Activated T-helper 17 cell treated with anti-CD3 and anti-CD28 coated beads, Interleukin-2, amount 50 U/mL, for 72 hours (primary cell): ENCODE data around the gene AFAP1. TPM values are rescaled to one million over a fixed set of nuclear protein-coding genes. Genes with fewer than 3 reads are reported as not detected.

Experiments
- ATAC-seq: fragments of 150-1000 bp; cut with Tn5 transposase; replicated peaks from 2 replicates; pipeline ENCODE4 v1.10.0; 2021; ENCODE audit warnings: mild to moderate bottlenecking, moderate library complexity
- H3K27ac Mint-ChIP-seq: one replicate; pipeline ENCODE4 v1.8.0; 2022; ENCODE audit warnings: mixed read lengths
- H3K27me3 Mint-ChIP-seq: one replicate; pipeline ENCODE4 v1.8.0; 2022; ENCODE audit warnings: mixed read lengths
- H3K36me3 Mint-ChIP-seq: one replicate; pipeline ENCODE4 v1.8.0; 2022; ENCODE audit warnings: low read depth, mild to moderate bottlenecking, mixed read lengths
- H3K4me1 Mint-ChIP-seq: one replicate; pipeline ENCODE4 v1.8.0; 2022; ENCODE audit warnings: mixed read lengths
- H3K4me3 Mint-ChIP-seq: one replicate; pipeline ENCODE4 v1.8.0; 2022; ENCODE audit warnings: mild to moderate bottlenecking, mixed read lengths
- H3K9me3 Mint-ChIP-seq: one replicate; pipeline ENCODE4 v1.8.0; 2022; ENCODE audit warnings: mixed read lengths
- total RNA-seq, 2 donors: library from RNA; stranded (reverse); gene quantifications; one replicate each; pipeline ENCODE4 v1.2.3, GENCODE V29; 2022

Gene AFAP1
- total RNA-seq, 2 donors from 2014 or later: 20.1 to 29.8 TPM

- H3K4me3 Mint-ChIP-seq: peak overlapping the region; percentile 69
- H3K4me1 Mint-ChIP-seq: peaks cover 68% of the 10 kb centered on the region
- H3K27me3 Mint-ChIP-seq: no peaks in the 10 kb centered on the region
- H3K36me3 Mint-ChIP-seq: peaks cover 22% of the 10 kb centered on the region
- no peaks in the 10 kb centered on the region for H3K9me3 Mint-ChIP-seq
- peak overlapping the region; percentile 89 for H3K27ac Mint-ChIP-seq
- ATAC-seq: no peak
Measured at GRCh38 chr4:7855731-7856130, 83.9 kb downstream of the AFAP1 start.

- H3K4me3 Mint-ChIP-seq: peak overlapping the region; percentile 69
- H3K27me3 Mint-ChIP-seq: no peaks in the 10 kb centered on the region
- no peaks in the 10 kb centered on the region for H3K9me3 Mint-ChIP-seq
- H3K4me1 Mint-ChIP-seq: peaks cover 77% of the 10 kb centered on the region
- peak; percentile 89 for ATAC-seq
- peak overlapping the region; percentile 89 for H3K27ac Mint-ChIP-seq
- H3K36me3 Mint-ChIP-seq: peaks cover 27% of the 10 kb centered on the region
Measured at GRCh38 chr4:7854697-7855370, 84.8 kb downstream of the AFAP1 start.

GRCh38 chr4:7854216-7854615 lies 85.4 kb downstream of the AFAP1 start:
- Mint-ChIP-seq H3K4me3 (peak overlapping the region; percentile 69), H3K36me3 (peaks cover 29% of the 10 kb centered on the region), H3K4me1 (peaks cover 81% of the 10 kb centered on the region), H3K9me3 (no peaks in the 10 kb centered on the region), H3K27ac (peak overlapping the region; percentile 89), H3K27me3 (no peaks in the 10 kb centered on the region)
- no peak for ATAC-seq

GRCh38 chr4:7853271-7853670 lies 86.4 kb downstream of the AFAP1 start:
- Mint-ChIP-seq H3K27me3 (no peaks in the 10 kb centered on the region), H3K36me3 (peaks cover 29% of the 10 kb centered on the region), H3K4me1 (peaks cover 76% of the 10 kb centered on the region), H3K9me3 (no peaks in the 10 kb centered on the region), H3K4me3 (peak overlapping the region; percentile 69), H3K27ac (peak overlapping the region; percentile 89)
- no peak for ATAC-seq

GRCh38 chr4:7852568-7853185 lies 87.0 kb downstream of the AFAP1 start:
- H3K27me3 Mint-ChIP-seq: no peaks in the 10 kb centered on the region
- H3K27ac Mint-ChIP-seq: peak overlapping the region; percentile 89
- peak; percentile 59 for ATAC-seq
- peaks cover 77% of the 10 kb centered on the region for H3K4me1 Mint-ChIP-seq
- H3K36me3 Mint-ChIP-seq: peaks cover 29% of the 10 kb centered on the region
- H3K4me3 Mint-ChIP-seq: peak overlapping the region; percentile 69
- no peaks in the 10 kb centered on the region for H3K9me3 Mint-ChIP-seq

GRCh38 chr4:7850489-7850888 lies 89.2 kb downstream of the AFAP1 start:
- peaks cover 24% of the 10 kb centered on the region for H3K36me3 Mint-ChIP-seq
- no peaks in the 10 kb centered on the region for H3K27me3 Mint-ChIP-seq
- peak overlapping the region; percentile 34 for H3K27ac Mint-ChIP-seq
- H3K4me3 Mint-ChIP-seq: peak overlapping the region; percentile 26
- ATAC-seq: no peak
- H3K9me3 Mint-ChIP-seq: no peaks in the 10 kb centered on the region
- H3K4me1 Mint-ChIP-seq: peaks cover 69% of the 10 kb centered on the region

GRCh38 chr4:7847206-7847605 lies 92.5 kb downstream of the AFAP1 start:
- no peaks in the 10 kb centered on the region for H3K27me3 Mint-ChIP-seq
- no peak overlapping the region for H3K4me3 Mint-ChIP-seq
- H3K9me3 Mint-ChIP-seq: no peaks in the 10 kb centered on the region
- no peak overlapping the region for H3K27ac Mint-ChIP-seq
- H3K4me1 Mint-ChIP-seq: peaks cover 56% of the 10 kb centered on the region
- peaks cover 27% of the 10 kb centered on the region for H3K36me3 Mint-ChIP-seq
- ATAC-seq: no peak

GRCh38 chr4:7845493-7846128 lies 94.0 kb downstream of the AFAP1 start:
- Mint-ChIP-seq H3K27ac (no peak overlapping the region), H3K27me3 (no peaks in the 10 kb centered on the region), H3K4me3 (no peak overlapping the region), H3K9me3 (no peaks in the 10 kb centered on the region), H3K4me1 (peaks cover 43% of the 10 kb centered on the region), H3K36me3 (peaks cover 42% of the 10 kb centered on the region)
- no peak for ATAC-seq

- peaks cover 45% of the 10 kb centered on the region for H3K36me3 Mint-ChIP-seq
- peaks cover 32% of the 10 kb centered on the region for H3K4me1 Mint-ChIP-seq
- H3K27me3 Mint-ChIP-seq: no peaks in the 10 kb centered on the region
- peak; percentile 80 for ATAC-seq
- H3K9me3 Mint-ChIP-seq: no peaks in the 10 kb centered on the region
- peak overlapping the region; percentile 37 for H3K4me3 Mint-ChIP-seq
- H3K27ac Mint-ChIP-seq: peak overlapping the region; percentile 18
Measured at GRCh38 chr4:7844594-7844991, 95.1 kb downstream of the AFAP1 start.

GRCh38 chr4:7843831-7844593 lies 95.6 kb downstream of the AFAP1 start:
- H3K4me3 Mint-ChIP-seq: peak overlapping the region; percentile 37
- no peaks in the 10 kb centered on the region for H3K27me3 Mint-ChIP-seq
- ATAC-seq: peak; percentile 78
- H3K4me1 Mint-ChIP-seq: peaks cover 31% of the 10 kb centered on the region
- H3K9me3 Mint-ChIP-seq: no peaks in the 10 kb centered on the region
- H3K36me3 Mint-ChIP-seq: peaks cover 47% of the 10 kb centered on the region
- peak overlapping the region; percentile 18 for H3K27ac Mint-ChIP-seq

GRCh38 chr4:7842384-7843279 lies 97.0 kb downstream of the AFAP1 start:
- Mint-ChIP-seq H3K4me3 (no peak overlapping the region), H3K27ac (no peak overlapping the region), H3K4me1 (peaks cover 27% of the 10 kb centered on the region), H3K27me3 (no peaks in the 10 kb centered on the region), H3K36me3 (peaks cover 54% of the 10 kb centered on the region), H3K9me3 (no peaks in the 10 kb centered on the region)
- ATAC-seq: no peak

- Mint-ChIP-seq H3K4me3 (no peak overlapping the region), H3K4me1 (peaks cover 32% of the 10 kb centered on the region), H3K9me3 (no peaks in the 10 kb centered on the region), H3K27ac (no peak overlapping the region), H3K27me3 (no peaks in the 10 kb centered on the region), H3K36me3 (peaks cover 61% of the 10 kb centered on the region)
- ATAC-seq: no peak
Measured at GRCh38 chr4:7841894-7842293, 97.8 kb downstream of the AFAP1 start.

- no peak overlapping the region for H3K27ac Mint-ChIP-seq
- no peaks in the 10 kb centered on the region for H3K9me3 Mint-ChIP-seq
- H3K36me3 Mint-ChIP-seq: peaks cover 69% of the 10 kb centered on the region
- no peak for ATAC-seq
- H3K4me1 Mint-ChIP-seq: peaks cover 31% of the 10 kb centered on the region
- no peak overlapping the region for H3K4me3 Mint-ChIP-seq
- no peaks in the 10 kb centered on the region for H3K27me3 Mint-ChIP-seq
Measured at GRCh38 chr4:7841071-7841470, 98.6 kb downstream of the AFAP1 start.

- Mint-ChIP-seq H3K27ac (no peak overlapping the region), H3K36me3 (peaks cover 74% of the 10 kb centered on the region), H3K27me3 (no peaks in the 10 kb centered on the region), H3K9me3 (no peaks in the 10 kb centered on the region), H3K4me1 (peaks cover 24% of the 10 kb centered on the region), H3K4me3 (no peak overlapping the region)
- ATAC-seq: no peak
Measured at GRCh38 chr4:7839856-7840255, 99.8 kb downstream of the AFAP1 start.
